HG03139 (cell line): ENCODE results near the gene MLIP.

Experiments
- ATAC-seq: cut with Tn5 transposase; IDR thresholded peaks from one replicate; pipeline ENCODE4 v1.9.1; 2021; ENCODE audit not compliant: unreplicated experiment

Gene MLIP

GRCh38 chr6:54273214-54273820 lies 162.1 kb downstream of the MLIP start:
- ATAC-seq, result no peak

DNA sequence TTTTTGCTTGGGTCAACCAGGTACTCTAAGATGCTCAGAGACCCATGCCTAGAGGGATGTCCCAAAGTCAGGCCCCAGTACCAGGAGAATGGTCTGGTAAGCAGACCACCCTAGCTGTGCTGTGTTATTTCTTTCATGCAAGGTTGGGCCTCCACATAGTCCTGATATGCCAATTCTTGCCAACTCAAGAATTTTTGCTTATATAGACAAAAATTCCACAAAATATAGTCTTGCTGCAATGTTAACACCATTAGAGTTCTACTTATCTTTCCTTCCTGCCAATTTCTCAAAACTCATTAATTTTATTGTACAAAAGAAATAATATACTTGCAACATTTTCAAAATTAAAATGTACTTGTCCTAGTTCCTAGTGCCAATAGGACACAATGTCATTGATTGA lies 163.1 kb downstream of the MLIP start:
- no peak for ATAC-seq

DNA sequence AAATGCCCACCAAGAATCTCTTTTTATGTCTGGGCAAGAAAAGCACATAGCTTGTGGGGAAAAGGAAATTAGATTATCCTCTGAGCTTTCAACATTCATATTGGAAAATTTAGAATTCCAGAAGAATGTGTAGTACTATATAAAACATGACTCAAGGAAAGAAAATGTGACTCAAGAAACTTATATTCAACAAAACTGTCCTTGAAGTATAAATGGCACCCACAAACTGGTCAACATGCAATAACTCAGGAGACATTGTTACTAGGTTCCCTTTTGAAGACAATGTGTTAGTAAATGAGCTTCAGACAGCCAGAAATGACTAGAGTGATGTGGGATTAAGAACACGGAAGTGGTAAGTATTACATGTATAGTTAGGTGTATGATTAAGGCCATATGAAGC lies 170.9 kb downstream of the MLIP start:
- ATAC-seq, result no peak

GRCh38 chr6:54284161-54284860 lies 173.1 kb downstream of the MLIP start:
- ATAC-seq, result no peak

GRCh38 chr6:54285595-54285994 lies 174.4 kb downstream of the MLIP start:
- no peak for ATAC-seq

DNA sequence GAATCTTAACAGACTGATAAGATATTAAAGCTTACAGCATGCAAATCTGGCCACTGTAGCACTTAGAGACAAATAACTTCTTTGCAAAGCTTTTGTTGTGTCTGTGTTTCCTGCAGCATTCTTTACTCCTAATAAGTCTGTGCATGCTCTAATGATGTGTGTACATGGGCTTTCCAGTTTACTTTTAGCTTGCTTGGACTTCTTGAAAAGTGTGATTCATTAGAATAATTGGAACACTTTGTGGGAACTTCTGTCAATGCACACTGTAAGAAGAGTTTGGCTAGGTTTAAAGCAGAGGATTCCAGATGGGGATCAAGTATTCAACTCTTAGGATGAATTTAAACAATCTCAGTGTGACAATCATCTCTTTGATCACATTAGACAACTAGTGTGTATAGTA lies 174.9 kb downstream of the MLIP start:
- no peak for ATAC-seq

GRCh38 chr6:54288474-54288873 lies 177.2 kb downstream of the MLIP start:
- no peak for ATAC-seq

GRCh38 chr6:54289426-54289825 lies 178.2 kb downstream of the MLIP start:
- no peak for ATAC-seq

DNA sequence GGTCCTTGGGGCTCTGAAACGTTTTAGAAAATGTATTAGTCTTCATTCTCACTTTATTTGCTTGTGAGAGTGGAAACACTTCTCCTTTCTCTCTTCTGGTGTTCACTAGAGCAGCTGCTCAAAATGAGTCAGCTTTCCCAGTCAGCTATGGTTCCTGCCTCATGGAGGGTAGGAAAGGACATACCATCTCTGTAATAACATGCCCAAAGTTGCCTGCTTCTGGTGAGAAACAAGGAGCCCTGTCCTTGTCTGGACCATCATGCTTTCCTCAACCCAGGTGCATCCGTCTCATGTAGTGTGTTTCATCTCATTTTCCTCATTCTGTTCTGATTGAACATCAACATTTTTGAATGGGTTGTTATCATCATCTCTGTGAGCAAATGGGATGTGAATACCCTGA lies 179.9 kb downstream of the MLIP start:
- peak; percentile 75 for ATAC-seq

- ATAC-seq, result peak; percentile 86
Measured at GRCh38 chr6:54291738-54292137, 180.5 kb downstream of the MLIP start.

DNA sequence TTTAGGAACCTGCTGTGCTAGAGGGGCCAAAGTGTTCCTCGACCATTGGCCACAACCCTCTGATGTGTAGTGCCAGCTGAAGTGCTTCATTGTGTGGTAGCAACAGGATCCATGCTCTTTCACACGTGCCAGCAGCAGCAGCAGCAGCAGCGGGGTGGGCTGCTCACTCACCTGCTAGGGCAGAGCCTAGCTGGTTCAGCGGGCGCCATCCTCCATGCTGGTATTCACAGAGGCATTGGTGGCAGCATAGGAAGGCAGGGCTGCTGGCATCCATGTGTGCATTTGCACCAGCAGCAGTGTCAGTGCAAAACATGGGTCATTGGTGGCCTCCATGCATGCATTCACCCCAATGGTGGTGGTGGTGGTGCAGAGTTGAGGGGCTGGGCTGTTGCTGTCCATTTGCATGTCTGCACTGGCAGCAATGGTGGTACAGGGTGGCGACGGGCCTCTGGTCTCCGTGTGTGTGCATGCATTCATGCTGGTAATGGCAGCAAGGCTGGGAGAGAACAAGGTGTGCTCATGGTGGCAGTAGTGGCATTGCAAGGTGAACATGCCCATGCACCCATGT lies 183.8 kb downstream of the MLIP start:
- ATAC-seq, result no peak

DNA sequence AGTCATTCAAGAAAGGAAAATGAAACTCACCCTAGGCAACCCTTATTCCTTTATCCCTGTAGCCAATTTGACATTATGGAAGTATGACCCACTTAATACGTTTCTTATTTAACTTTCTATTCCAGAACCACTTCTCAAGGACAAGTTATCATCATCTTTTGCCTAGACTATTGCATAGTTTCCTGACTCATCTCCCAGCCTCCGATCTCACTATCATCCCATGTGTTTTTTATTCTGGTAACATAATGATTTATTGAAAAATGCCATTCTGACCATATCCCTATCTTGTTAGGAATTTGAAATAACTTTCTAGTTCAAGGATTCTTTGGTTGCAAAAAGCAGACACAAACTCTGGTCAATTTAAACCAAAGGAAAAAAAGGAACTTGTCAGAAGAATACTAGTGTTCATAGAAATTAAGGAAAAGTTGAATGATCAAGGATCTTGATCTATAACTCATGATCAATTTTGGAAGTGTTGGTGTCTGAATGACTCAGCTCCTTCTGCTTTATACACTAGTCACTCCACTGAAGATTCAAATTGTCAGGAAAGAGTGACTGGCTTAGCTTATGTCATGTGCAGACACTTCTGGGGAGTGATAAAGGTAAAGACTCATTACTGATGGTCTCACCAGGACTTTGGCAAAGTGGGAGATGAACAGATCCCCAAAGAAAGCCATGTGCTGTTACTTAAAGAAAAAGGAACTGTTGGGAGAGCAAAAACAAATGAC lies 188.5 kb downstream of the MLIP start:
- ATAC-seq, result no peak

GRCh38 chr6:54301770-54302169 lies 190.5 kb downstream of the MLIP start:
- no peak for ATAC-seq

GRCh38 chr6:54307439-54307910 lies 196.2 kb downstream of the MLIP start:
- peak; percentile 69 for ATAC-seq

- no peak for ATAC-seq
Measured at GRCh38 chr6:54308289-54308985, 197.2 kb downstream of the MLIP start, which contains the start of gene TINAG. Gene TINAG (plus strand): TSS chr6:54308441. CDS start chr6:54308551, 110 bp downstream.

DNA sequence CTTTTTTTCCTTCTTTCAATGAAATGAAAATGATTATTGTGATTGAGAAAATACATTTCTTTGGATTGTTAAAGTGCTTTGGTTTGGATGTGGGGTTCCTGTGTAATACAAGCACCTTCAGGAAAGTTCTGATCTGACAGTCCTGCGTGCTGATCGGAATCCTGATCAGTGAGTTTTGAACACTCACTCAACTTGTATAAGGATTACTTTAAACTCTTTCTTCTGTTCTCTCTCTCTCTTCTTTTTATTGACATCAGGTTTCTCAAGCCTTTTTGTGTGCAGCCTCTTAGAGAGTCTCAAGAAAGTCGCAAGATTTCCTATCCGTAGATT lies 197.7 kb downstream of the MLIP start:
- ATAC-seq, result no peak

- ATAC-seq, result no peak
Measured at GRCh38 chr6:54310377-54311152, 199.3 kb downstream of the MLIP start.

DNA sequence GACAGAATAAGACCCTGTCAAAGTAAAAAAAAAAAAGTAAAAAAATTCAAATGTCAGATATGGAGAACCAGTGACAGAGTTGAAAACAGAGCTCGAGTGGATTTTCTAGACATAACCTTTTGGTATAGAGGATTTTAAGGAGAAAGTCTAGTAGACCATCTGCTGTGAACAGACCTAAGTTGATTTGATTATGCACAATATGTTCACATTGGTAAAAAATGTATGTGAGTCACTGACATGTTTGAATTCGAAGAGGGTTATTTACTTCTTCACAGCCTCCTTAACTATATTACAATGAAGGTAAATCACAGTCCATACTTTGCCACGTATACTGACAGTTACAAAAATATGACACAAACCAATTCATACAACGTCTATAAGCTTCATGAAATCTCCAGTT lies 204.4 kb downstream of the MLIP start:
- no peak for ATAC-seq
